Left renal pelvis (tissue), 4 donors: ENCODE measurements around the gene NRTN. TPM values are rescaled to one million over a fixed set of nuclear protein-coding genes. Genes with fewer than 3 reads are reported as not detected.
"Not testable (repeated sequence)": the region's sequence is repeated elsewhere in the genome, so short reads cannot be mapped to it uniquely, and the experiment has no call there.

Experiments
- DNase-seq, 4 donors: peaks; one replicate each; pipeline ENCODE4 v3.0.0-alpha.2; 2013; ENCODE audit warnings: low read depth in 4 of 4, low spot score in 3 of 4
- polyA plus RNA-seq, 4 donors: library from polyadenylated mRNA; unstranded; fragments of 120-200 nt; gene quantifications; one replicate each; pipeline ENCODE4 v1.2.1, GENCODE V29; 2013; ENCODE audit not compliant: insufficient read length in 4 of 4

Gene NRTN
- polyA plus RNA-seq, 4 donors = 1.00 to 3.4 (median 2.4) TPM

- no peak for DNase-seq
These were observed 27.8 kb downstream of the NRTN start for GRCh38 chr19:5832527-5833216.

GRCh38 chr19:5837761-5838352 is 33.0 kb downstream of the NRTN start:
- DNase-seq = no peak

GRCh38 chr19:5838353-5839064 is 33.6 kb downstream of the NRTN start:
- DNase-seq = no peak

DNA sequence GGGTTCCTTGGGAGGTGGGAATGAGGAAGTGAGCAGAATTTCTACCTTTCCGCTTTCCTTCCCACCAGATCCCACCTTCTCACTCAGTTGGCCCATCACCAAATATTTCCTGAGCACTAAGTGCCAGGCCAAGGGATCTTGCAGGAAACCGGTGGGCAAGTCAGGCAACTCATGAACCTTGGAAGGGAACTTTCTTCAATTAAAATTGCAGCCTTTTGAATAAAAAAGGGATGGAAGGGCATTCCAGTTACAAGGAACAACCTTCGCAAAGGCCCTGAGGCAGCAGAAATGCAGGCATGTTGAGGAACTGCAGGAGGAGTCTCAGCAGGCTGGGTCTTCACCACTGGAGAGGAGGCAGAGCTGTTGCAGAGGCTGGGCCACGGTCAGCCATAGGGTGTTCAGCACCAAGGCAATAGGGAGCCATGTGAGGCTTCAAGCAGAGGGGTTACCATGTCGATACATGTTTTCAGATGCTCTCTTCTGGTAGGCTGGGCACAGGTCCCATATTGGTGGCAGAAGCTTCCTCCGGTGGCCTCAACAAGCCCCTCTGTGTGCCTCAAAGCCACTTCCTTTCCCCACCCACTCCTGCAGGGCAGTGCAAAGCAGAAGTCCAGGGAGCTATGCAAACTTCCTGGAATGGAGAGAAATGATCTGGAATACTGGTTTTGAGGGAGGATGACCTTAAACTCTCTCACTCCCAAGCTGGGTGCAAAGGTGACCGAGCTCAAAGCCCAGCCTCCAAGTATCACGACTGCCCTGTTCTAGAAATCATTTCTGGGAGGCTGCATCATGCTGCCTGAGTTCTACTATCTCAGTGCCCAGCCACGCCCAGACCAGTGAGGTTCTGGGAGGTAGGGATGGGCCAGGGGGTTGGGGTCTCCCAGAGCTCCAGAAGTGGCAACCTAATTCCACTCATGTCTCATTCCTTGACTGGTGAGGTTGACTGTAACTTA is 34.5 kb downstream of the NRTN start, which contains the start of gene FUT6:
Gene FUT6 (minus strand): TSS at position 638 of the 953 bp plus-strand sequence. CDS start 7,135 bp downstream, outside the sequence.
- DNase-seq = no peak

GRCh38 chr19:5841735-5842111 is 36.9 kb downstream of the NRTN start:
- DNase-seq = not testable (repeated sequence)

- no peak for DNase-seq
These were observed 38.5 kb downstream of the NRTN start for GRCh38 chr19:5843295-5843927.

GRCh38 chr19:5844456-5845433 is 39.9 kb downstream of the NRTN start:
- no peak for DNase-seq

DNA sequence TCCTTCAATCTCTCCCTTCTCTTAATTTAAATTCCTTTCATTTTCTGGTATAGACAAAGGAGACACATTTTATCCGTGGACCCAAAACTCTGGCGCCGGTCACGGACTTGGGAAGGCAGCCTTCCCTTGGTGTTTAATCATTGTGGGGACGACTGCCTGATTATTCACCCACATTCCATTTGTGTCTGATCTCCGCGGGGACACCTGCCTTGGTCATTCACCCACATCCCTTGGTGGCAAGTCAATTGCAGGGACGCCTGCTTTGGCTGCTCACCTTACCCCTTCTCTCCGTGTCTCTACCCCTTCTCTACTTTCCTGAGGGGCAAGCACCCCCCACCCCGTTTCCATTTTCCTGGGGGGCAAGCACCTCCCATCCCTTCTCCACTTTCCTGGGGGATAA is 43.0 kb downstream of the NRTN start:
- DNase-seq = not testable (repeated sequence)

DNA sequence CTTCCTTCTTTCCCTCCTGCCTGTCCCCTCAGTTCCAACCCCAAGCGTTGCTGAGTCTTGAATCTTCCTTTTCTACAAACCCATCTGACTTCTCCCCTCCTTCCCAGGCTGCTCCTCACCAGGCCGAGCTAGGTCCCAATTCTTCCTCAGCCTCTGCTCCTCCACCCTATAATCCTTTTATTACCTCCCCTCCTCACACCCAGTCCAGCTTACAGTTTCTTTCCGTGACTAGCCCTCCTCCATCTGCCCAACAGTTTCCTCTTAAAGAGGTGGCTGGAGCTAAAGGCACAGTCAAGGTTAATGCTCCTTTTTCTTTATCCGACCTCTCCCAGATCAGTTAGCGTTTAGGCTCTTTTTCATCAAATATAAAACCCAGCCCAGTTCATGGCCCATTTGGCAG is 43.8 kb downstream of the NRTN start:
- DNase-seq = not testable (repeated sequence)

DNA sequence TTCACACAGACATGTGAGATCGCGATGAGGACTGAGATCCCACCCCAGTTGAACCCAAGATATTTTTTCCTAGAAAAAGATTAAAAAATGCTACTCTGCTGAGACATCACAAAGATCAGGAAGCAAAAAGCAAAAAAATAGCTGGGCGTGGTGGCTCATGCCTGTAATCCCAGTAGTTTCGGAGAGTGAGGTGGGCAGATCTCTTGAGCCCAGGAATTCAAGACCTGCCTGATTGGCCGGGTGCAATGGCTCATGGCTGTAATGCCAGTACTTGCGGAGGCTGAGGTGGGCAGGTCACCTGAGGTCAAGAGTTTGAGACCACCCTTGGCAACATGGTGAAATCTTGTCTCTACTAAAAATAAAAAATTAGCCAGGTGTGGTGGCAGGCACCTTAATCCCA is 45.3 kb downstream of the NRTN start:
- no peak for DNase-seq

- no peak for DNase-seq
These were observed 46.0 kb downstream of the NRTN start for GRCh38 chr19:5850743-5851293.

- no peak for DNase-seq
These were observed 46.4 kb downstream of the NRTN start, which contains the start of gene FUT3 for GRCh38 chr19:5851302-5851701. FUT3 (minus strand) TSS chr19:5851449.

- not testable (repeated sequence) for DNase-seq
These were observed 49.3 kb downstream of the NRTN start for GRCh38 chr19:5854121-5854520.

DNA sequence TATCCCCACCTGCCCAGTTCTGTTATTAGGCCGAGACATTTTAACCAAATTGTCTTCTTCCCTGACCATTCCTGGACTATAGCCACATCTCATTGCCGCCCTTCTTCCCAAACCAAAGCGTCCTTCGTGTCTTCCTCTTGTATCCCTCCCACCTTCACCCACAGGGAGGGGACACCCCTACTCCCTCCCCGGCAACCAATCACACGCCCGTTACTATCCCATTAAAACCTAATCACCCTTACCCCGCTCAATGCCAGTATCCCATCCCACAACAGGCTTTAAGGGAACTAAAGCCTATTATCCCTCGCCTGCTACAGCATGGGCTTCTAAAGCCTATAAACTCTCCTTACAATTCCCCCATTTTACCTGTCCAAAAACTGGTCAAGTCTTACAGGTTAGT is 50.3 kb downstream of the NRTN start:
- not testable (repeated sequence) for DNase-seq

DNA sequence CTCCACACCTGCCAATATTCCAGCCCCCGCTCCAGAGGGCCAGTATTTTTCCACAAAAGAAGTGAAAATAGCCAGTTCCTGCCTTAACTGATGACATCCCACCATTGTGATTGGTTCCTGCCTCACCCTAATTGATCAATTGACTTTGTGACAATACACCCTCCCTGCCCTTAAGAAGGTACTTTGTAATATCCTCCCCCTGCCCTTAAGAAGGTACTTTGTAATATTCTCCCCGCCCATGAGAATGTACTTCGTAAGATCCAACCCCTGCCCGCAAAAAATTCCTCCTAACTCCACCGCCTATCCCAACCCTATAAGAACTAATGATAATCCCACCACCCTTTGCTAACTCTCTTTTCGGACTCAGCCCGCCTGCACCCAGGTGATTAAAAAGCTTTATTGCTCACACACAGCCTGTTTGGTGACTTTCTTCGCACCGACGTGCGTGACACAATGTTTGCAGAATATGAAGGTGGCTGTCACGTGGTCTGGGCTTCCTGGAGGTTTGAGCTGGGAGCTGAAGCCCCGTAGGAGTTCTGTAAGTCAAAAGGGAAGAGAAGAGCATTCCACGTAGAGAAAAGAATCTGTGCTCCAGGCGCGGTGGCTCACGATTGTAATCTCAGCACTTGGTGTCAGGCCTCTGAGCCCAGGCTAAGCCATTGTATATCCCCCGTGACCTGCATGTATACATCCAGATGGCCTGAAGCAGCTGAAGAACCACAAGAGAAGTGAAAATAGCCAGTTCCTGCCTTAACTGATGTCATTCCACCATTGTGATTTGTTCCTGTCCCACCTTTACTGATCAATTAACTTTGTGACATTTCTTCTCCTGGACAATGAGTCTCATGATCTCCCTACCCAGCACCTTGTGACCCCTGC is 52.6 kb downstream of the NRTN start:
- DNase-seq = no peak

DNA sequence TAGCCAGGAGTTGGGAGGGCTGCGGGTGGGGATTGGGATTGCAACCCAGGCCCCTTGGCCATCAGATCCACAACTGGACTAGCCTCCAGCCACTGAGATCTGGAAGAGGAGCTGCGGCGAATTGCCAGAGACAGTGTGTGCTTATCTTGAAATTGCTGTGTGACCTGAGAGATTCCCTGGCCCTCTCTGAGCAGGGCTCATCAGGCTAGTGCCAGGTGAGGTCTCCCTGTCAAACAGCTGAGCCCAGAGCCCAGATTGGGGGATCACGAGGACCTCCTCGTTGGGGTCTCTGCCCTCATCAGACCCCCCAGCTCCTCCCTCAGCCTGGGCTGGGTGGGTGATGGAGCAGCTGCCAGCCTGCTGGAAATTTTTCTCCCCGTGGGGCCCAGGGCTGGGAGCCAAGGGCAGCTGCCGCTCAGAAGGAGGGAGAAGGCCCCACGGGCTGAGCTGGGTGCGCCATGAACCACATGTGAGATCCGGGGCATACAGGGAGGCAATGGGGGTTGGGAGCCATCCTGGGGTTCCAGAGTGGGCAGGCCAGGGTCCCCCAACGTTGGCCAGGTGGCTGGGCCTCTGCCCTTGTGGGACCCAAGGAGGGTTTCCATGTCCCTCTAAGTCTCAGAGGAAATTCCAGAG is 58.3 kb downstream of the NRTN start:
- DNase-seq = no peak
